ENCODE measurements around the gene TBPL1. TPM values are rescaled to one million over a fixed set of nuclear protein-coding genes. Genes with fewer than 3 reads are reported as not detected.
A peak's percentile ranks its signal among the peaks of the same experiment; 100 is the strongest.

The TBPL1 gene
- total and polyA plus RNA-seq, 10 of the 15 experiments (the other 5 are each of a cell fraction or from before 2014, with no cell fraction given), result 34.6 to 71.2 (median 43.0) TPM

DNA sequence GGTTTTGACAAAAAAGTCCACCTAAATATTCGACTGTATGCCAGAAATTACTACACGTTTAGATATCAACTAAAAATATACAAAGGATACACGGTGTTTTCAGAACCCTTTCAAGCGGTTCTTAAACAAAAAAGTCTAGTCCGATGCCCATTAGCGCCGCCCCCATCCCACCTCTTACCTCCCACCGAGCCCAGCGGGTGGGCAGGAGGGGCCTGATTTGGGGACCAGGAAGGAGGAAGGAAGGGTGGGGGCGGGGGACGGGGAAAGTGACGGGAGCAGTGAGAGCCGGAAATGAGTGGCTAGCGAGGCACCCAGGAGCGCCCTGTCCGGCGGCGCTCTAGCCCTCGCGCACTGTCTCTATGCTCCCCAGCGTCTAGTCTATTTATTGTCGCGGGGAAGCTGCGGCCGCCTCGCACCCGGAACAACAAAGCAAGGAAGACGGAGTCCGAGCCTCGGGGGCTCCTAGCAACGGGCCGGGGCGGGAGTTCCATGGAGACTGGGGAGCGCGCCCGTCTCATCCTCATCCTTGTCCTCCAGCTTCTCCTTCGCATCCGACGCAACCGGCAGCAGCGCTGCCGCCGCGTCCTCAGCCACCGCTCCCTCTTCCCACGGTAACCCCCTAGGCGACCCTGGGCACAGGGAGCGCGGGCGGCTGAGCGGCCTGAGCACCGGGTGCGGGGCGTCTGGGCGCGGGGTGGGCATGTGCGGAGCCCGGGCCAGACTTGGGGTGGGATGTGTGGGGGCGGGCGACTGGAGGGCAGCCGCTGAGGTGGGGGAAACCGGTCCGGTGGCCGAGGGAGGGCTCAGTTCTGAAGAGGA is at the start of gene TBPL1 (continued):
- TF ChIP-seq, protein P1, sequence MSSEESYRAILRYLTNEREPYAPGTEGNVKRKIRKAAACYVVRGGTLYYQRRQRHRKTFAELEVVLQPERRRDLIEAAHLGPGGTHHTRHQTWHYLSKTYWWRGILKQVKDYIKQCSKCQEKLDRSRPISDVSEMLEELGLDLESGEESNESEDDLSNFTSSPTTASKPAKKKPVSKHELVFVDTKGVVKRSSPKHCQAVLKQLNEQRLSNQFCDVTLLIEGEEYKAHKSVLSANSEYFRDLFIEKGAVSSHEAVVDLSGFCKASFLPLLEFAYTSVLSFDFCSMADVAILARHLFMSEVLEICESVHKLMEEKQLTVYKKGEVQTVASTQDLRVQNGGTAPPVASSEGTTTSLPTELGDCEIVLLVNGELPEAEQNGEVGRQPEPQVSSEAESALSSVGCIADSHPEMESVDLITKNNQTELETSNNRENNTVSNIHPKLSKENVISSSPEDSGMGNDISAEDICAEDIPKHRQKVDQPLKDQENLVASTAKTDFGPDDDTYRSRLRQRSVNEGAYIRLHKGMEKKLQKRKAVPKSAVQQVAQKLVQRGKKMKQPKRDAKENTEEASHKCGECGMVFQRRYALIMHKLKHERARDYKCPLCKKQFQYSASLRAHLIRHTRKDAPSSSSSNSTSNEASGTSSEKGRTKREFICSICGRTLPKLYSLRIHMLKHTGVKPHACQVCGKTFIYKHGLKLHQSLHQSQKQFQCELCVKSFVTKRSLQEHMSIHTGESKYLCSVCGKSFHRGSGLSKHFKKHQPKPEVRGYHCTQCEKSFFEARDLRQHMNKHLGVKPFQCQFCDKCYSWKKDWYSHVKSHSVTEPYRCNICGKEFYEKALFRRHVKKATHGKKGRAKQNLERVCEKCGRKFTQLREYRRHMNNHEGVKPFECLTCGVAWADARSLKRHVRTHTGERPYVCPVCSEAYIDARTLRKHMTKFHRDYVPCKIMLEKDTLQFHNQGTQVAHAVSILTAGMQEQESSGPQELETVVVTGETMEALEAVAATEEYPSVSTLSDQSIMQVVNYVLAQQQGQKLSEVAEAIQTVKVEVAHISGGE (CRISPR knock-in tag; IDR thresholded peaks at IDR 0.05), result no peak
- no peak for TF ChIP-seq SUZ12 (IDR thresholded peaks at IDR 0.05; ENCODE audit: unreplicated experiment)
- TF ChIP-seq BMI1 (IDR thresholded peaks at IDR 0.05; ENCODE audit: borderline replicate concordance), result no peak
- peak in 1 of 2 experiments; percentile 96; a peak in 2 of 4 replicates for TF ChIP-seq ETV6 (conservative IDR thresholded peaks at IDR 0.05 in 1 of 2, IDR thresholded peaks at IDR 0.05 in 1 of 2; ENCODE audit: borderline replicate concordance in 1 of 2, low read depth in 1 of 2)
- peak; percentile 94 for TF ChIP-seq POLR2A (IDR thresholded peaks at IDR 0.05; ENCODE audit: low read depth, low read length)
- TF ChIP-seq, protein P2, sequence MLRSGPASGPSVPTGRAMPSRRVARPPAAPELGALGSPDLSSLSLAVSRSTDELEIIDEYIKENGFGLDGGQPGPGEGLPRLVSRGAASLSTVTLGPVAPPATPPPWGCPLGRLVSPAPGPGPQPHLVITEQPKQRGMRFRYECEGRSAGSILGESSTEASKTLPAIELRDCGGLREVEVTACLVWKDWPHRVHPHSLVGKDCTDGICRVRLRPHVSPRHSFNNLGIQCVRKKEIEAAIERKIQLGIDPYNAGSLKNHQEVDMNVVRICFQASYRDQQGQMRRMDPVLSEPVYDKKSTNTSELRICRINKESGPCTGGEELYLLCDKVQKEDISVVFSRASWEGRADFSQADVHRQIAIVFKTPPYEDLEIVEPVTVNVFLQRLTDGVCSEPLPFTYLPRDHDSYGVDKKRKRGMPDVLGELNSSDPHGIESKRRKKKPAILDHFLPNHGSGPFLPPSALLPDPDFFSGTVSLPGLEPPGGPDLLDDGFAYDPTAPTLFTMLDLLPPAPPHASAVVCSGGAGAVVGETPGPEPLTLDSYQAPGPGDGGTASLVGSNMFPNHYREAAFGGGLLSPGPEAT (IDR thresholded peaks at IDR 0.05; ENCODE audit: low read depth), result 0 out of 2 replicates have a peak, but pooled peaks have one; percentile 52
- peak; percentile 46; the same call in 1 of the 2 replicates for TF ChIP-seq TBL1XR1 (IDR thresholded peaks at IDR 0.05; ENCODE audit: low read depth, low read length)
- 0 out of 2 replicates have a peak, but pooled peaks have one; percentile 21 for TF ChIP-seq TCF3 (IDR thresholded peaks at IDR 0.05; ENCODE audit: borderline replicate concordance, insufficient read depth, low read depth, low read length)
- peak; percentile 75; the same call in 1 of the 2 replicates for TF ChIP-seq SMAD5 (IDR thresholded peaks at IDR 0.05; ENCODE audit: low read depth)
- TF ChIP-seq TAF1 (IDR thresholded peaks at IDR 0.05; ENCODE audit: borderline replicate concordance, low read depth, low read length), result peak; percentile 88
- TF ChIP-seq, protein P3, sequence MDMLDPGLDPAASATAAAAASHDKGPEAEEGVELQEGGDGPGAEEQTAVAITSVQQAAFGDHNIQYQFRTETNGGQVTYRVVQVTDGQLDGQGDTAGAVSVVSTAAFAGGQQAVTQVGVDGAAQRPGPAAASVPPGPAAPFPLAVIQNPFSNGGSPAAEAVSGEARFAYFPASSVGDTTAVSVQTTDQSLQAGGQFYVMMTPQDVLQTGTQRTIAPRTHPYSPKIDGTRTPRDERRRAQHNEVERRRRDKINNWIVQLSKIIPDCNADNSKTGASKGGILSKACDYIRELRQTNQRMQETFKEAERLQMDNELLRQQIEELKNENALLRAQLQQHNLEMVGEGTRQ (IDR thresholded peaks at IDR 0.05; ENCODE audit: borderline replicate concordance, low read depth, low read length), result no peak
- peak; percentile 54 for TF ChIP-seq SIX5 (IDR thresholded peaks at IDR 0.05; ENCODE audit: low read depth, low read length, severe bottlenecking)
- no peak for TF ChIP-seq ZNF217 (IDR thresholded peaks at IDR 0.05)
- peak; percentile 90 for TF ChIP-seq POLR2AphosphoS5 (IDR thresholded peaks at IDR 0.05; ENCODE audit: low read length)
- TF ChIP-seq SP1 (IDR thresholded peaks at IDR 0.05; ENCODE audit: low read depth, low read length), result peak; percentile 14
- TF ChIP-seq NRF1 (conservative IDR thresholded peaks at IDR 0.05; ENCODE audit: low read depth, low read length), result no peak
- no peak for TF ChIP-seq HDAC6 (IDR thresholded peaks at IDR 0.05; ENCODE audit: unreplicated experiment)
- no peak for TF ChIP-seq NFXL1 (IDR thresholded peaks at IDR 0.05; ENCODE audit: borderline replicate concordance)
- TF ChIP-seq, protein P4, sequence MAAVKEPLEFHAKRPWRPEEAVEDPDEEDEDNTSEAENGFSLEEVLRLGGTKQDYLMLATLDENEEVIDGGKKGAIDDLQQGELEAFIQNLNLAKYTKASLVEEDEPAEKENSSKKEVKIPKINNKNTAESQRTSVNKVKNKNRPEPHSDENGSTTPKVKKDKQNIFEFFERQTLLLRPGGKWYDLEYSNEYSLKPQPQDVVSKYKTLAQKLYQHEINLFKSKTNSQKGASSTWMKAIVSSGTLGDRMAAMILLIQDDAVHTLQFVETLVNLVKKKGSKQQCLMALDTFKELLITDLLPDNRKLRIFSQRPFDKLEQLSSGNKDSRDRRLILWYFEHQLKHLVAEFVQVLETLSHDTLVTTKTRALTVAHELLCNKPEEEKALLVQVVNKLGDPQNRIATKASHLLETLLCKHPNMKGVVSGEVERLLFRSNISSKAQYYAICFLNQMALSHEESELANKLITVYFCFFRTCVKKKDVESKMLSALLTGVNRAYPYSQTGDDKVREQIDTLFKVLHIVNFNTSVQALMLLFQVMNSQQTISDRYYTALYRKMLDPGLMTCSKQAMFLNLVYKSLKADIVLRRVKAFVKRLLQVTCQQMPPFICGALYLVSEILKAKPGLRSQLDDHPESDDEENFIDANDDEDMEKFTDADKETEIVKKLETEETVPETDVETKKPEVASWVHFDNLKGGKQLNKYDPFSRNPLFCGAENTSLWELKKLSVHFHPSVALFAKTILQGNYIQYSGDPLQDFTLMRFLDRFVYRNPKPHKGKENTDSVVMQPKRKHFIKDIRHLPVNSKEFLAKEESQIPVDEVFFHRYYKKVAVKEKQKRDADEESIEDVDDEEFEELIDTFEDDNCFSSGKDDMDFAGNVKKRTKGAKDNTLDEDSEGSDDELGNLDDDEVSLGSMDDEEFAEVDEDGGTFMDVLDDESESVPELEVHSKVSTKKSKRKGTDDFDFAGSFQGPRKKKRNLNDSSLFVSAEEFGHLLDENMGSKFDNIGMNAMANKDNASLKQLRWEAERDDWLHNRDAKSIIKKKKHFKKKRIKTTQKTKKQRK (IDR thresholded peaks at IDR 0.05; ENCODE audit: low read depth, low read length), result no peak
- peak; percentile 57; the same call in 1 of the 2 replicates for TF ChIP-seq IRF4 (IDR thresholded peaks at IDR 0.05; ENCODE audit: low read depth, low read length)
